HG03460 (cell line): Measurements from ENCODE around the gene CERCAM.

Source experiments
- ATAC-seq: cut with Tn5 transposase; IDR thresholded peaks from one replicate; pipeline ENCODE4 v1.9.1; 2021; ENCODE audit not compliant: unreplicated experiment

CERCAM gene

DNA sequence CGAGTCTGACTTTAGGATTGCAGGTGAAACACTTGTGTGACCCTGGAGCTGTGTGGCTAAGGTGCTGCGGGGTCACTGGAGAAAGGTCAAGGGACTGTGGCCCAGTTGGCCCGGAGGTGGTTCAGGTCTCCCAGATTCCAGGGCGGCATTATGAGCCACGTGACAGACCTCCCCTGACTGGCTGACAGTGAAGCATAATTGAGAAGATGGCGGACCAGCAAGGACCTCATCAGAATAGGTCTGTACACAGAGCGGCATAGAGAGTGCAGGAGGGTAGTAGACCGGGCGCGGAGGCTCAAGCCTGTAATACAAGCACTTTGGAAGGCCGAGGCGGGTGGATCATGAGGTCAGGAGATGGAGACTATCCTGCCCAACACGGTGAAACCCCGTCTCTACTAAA is 34.3 kb downstream of the CERCAM start:
- ATAC-seq: no peak

DNA sequence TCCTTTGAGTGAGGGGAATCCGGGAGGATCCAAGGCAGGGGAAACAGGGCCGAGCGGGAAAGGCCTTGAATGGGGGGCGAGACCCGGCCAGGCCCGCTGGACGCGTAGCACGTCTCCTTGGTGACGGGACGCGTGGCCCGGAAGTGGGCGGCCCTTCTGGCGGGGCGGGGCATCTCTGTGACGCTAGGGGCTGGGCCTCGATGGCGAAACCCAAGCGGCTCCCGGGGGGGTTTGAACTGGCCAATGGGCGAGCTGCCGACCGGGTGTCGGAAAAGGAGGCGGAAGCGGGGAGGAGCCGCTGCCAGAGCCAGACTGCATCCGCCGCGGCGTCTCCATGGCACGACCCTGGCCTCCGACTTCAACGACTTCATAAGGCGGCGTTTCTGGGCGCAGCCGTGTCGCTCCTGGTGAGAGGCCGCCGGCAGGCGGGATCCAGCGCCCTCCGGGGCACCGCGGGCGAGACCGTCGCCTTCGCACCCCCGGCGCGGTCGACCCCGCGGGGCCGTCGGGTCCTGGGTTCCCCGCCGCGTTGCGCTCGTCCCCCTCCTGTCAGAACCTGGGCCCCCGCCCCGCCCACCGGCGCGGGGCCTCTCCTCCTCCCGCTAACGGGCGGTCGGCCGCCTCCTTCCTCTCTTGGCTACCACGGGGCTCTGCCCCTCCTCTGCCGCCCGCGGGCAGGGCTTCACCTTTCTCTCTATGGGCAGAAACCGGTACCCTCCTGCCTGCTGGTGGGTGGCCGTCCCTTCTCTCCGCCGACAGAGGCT is 35.4 kb downstream of the CERCAM start, which contains the start of gene ODF2:
ODF2 (plus strand) TSS at position 158 of the 764 bp plus-strand sequence; CDS start at position 244, 86 bp downstream.
- ATAC-seq: peak; percentile 91

DNA sequence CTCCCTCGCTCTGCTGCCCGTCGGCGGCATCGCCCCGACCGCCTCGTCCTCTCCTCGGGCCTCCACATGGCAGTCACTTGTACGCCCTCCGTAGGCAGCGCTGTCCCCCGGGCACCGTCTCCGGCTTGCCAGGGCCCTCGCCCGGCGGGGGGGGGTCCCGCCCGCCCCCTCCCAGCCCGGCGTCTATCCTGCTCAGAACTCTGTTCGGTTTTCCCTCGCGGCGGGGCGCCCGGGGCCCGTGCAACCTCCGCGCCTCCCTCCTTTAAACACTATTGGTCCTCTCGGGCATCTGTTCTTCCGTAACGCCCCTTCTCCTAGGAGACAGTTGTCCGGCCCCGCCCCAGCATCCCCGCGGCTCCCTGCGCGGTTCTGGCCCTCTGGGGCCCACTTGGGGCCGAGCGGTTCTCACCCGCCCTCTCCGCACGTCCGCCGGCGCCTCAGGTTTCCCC is 36.0 kb downstream of the CERCAM start:
- peak; percentile 52 for ATAC-seq

DNA sequence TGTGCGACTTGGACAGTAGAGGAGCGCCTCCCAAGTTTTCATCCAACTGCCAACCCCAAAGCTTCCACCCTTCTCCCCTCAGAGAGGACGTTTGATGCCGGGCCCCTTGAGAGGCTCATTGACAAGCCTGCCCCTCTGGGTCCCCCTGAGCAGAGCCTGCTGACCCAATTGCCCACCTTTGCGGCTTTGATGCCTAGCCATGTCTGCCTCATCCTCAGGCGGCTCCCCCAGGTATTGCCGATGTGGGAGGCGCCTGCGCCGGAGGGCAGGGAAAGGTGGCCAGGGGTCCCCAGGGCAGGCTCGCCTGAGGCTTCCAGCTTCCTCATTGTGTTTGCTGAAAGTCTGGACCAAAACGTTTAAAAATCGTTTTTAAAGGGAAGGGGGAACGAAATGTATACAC is 36.5 kb downstream of the CERCAM start:
- ATAC-seq: no peak

DNA sequence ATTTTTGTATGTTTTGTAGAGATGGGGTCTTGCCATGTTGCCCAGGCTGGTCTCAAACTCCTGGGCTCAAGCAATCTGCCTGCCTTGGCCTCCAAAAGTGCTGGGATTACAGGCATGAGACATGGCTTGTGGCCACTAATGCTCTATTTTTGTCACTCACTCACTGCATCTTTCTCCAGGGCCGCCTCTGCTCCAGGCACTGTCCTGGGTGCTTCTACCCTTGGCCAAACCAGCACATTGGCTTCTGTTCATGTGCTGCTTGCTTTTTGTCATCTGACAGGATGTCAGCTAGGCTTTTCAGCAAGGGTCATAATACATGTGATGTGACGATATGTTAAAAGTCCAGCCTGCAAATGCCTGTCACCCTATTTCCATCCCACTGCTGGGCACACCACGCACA is 38.4 kb downstream of the CERCAM start:
- no peak for ATAC-seq

DNA sequence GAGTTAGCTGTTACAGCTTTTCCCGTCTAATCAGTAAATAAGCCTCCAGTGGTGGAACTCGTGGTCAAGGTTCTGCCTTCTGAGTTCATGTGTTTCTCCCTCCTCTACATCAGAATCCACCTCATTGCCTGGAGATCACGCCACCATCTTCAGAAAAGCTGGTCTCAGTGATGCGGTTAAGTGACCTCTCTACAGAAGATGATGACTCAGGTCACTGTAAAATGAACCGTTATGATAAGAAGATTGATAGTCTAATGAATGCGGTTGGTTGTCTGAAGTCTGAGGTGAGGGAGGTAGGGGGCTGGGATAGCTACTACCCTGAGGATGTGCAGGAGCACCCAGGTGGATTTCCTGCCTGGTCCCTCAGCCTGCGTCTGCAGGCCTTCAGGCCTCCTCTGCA is 48.4 kb downstream of the CERCAM start:
- no peak for ATAC-seq

DNA sequence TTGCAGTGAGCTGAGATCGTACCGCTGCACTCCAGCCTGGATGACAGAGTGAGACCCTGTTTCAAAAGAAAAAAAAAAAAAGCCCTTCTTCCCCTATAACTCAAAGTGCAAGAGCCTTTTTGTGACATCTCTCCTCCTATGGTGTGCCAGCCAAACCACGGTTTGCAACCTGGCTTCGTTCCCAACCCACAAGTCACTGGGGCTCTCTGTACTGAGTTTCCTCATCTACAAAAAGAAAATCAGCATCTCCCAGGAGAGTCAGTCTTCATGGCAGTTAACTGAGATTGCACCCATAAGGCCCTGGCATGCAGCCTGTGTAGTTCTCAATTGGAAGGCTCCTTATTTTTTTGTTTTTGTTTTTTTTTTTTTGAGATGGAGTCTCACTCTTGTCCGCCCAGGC is 49.9 kb downstream of the CERCAM start:
- ATAC-seq: no peak

DNA sequence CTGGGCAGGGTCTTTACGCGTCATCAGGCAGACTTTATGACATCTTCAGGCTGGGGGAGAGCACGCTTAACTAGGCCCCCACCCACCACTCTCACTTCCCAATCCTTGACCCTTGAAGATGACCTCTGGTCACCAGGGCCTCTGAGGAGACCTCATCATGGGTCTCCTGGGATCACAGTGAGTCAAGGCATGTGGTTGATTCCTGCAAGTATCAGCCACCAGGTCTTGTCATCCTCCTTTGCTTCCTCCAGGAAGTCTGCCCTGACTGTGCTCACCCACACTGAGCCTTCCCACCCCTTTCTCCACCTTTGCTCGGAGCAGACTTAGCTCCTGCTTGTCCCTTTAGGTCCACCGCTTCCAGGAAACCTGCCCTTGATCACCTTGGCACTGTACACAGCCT is 52.4 kb downstream of the CERCAM start:
- ATAC-seq: no peak

DNA sequence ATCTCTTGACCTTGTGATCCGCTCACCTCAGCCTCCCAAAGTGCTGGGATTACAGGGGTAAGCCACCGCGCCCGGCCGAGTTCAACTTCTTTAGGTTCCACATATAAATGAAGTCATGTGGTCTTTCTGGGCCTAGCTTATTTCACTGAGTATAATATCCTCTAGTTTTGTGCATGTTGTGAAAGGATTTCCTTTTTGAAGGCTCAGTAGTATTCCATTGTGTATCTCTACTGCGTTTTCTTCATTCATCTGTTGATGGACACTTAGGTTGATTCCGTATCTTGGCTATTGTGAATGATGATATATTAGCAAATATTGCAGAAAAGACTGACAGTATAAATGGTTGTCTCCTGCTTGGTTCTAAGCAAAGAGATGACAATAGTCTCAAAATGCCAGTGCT is 55.2 kb downstream of the CERCAM start:
- ATAC-seq: no peak

DNA sequence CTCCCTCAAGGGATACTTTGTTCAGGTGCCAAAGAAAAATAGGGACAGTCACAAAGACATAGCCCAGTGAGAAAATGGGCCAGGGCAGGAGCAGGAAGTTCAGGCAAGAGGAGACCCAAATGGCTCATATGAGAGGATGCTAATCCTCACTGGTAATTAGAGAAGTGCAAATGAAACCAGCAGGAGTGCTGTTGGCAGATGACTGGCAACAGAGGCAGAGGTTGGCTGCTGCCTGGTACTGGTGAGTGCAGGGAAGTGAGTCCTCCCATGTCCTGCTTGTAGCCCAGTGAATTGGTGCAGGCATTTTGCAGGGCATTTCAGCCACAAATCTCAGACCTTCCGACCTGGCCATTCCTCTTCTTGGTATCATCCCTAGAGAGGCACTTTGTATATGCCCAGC is 58.6 kb downstream of the CERCAM start:
- ATAC-seq: no peak

DNA sequence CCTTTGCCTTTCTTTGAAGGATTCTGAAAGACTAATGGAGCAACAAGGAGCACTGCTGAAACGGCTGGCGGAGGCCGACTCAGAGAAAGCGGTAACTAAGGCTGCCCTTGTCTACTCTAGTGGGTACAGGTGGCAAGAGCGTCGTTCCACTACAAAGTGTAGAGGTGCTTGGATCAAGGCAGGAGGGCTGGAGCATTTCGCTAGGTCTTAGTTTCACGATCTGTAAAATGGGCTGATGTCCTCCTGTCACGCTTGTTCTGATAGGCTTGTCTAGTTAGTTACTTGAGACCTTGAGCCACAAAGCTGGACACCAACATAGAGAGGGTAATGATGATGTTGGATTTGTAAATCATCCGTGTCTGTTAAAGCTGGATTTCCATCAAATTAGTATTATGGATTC is 60.9 kb downstream of the CERCAM start:
- no peak for ATAC-seq

DNA sequence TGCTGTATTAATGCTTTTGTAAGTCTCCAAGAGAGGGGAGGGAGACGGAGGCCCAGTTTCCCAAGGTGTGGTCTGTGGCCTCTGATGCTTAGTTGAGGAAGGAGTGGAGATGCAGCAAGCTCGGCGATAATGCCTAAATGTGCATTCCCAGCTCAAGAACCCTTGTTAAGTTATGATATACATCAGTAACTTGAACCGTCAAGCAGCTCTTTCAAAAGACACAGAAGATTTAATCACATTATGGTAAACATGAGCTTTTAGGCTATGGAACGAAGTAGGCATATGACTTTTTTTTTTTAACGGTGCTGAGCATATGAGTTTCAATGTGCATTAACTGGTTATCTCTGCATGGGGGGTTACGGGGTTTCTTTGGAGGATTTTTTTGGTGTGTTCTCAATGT is 61.5 kb downstream of the CERCAM start:
- no peak for ATAC-seq

DNA sequence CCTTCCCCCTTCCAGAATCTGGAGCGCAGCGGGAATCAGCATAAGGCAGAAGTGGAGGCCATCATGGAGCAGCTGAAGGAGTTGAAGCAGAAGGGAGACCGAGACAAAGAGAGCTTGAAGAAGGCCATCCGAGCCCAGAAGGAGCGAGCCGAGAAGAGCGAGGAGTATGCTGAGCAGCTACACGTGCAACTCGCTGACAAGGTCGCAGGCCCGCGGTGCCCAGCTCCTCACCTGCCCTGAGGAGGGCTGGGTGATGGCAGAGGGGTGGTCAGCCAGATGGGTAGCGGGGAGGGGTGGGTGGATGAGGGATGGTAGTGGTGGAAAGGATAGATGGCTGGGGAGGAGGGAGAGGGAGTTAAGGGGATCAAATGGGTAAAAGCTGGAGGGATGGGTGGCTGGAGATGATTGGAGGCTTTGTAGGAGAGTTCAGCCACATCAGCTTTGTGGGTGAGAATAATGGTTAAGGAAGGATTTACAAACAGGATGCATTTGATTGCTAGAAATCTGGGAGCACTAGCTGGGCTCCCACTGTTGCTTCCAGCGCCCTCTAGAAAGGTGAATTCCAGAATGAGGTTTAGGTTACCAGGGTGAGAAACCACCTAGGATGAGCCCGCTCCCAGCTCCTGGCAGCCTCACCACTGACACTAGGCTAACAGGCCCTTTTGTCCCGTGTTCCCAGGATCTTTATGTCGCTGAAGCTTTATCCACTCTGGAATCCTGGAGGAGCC is 64.2 kb downstream of the CERCAM start:
- no peak for ATAC-seq

DNA sequence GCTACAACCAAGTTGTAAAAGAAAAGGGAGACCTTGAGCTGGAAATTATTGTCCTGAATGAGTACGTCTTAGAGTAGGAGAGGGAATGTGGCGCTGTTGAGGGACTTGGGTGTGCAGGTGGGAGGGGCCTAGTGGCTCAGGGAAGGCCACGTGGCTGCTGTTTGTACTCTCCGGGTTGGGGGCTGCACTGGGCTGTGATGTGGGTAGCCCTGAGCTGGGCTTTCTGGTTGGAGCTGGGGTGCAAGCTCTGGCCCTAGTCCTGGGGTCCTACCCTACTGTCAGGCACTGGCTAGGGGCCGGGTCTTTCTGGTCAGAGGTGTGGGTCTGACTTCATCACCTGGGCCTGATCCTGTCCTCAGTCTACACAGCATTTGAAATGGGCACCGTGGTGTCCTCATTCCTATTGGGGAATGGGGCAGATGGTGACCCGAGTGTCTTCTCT is 64.8 kb downstream of the CERCAM start:
- no peak for ATAC-seq

DNA sequence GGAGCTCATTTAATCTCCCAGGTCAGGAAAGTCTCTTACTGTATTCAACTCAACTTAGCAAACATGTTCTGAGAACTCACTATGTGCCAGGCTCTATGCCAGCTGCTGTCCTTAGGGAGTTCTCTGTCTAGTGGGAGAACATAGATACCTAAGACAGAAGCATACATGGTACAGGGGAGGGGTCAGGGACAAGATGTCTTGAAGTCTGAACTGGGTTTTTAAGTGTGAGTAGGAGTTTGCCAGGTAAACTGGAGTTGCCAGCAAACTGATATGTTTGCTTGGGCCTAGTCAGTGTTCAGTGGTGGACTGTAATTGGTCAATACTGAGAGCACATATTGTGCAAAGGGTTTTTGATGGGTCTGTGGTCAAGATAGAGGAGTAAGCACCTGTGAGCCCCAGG is 65.5 kb downstream of the CERCAM start:
- ATAC-seq: no peak
